OCI-LY1 (cell line): ENCODE data around the gene TRIM25.

Source experiments
- H2AFZ ChIP-seq: fragments of 200-600 bp; sonication (generic), shearing (Covaris generic); 2 replicates; pipeline ENCODE4 v1.6.0; 2014; ENCODE audit warnings: antibody characterized with exemption, mild to moderate bottlenecking, low read length
- H3F3A ChIP-seq: fragments of 200-600 bp; sonication (generic), shearing (Covaris generic); 2 replicates; pipeline ENCODE4 v1.6.0; 2014; ENCODE audit warnings: mild to moderate bottlenecking, antibody characterized with exemption, low read length, moderate library complexity; ENCODE audit not compliant: insufficient read depth
- H3K27ac ChIP-seq: fragments of 200-600 bp; sonication (generic); 2 replicates; pipeline ENCODE4 v1.5.1; 2014; ENCODE audit warnings: low read length, mixed run types, mild to moderate bottlenecking, low read depth; ENCODE audit not compliant: poor library complexity, severe bottlenecking
- H3K27me3 ChIP-seq: fragments of 200-600 bp; sonication (generic); 2 replicates; pipeline ENCODE4 v1.6.0; 2014; ENCODE audit warnings: antibody characterized with exemption, mild to moderate bottlenecking, low read length, moderate library complexity; ENCODE audit not compliant: insufficient read depth
- H3K36me3 ChIP-seq: fragments of 200-600 bp; sonication (generic); 2 replicates; pipeline ENCODE4 v1.6.1; 2014; ENCODE audit warnings: mild to moderate bottlenecking, antibody characterized with exemption, low read length, moderate library complexity, mixed read lengths; ENCODE audit not compliant: insufficient read depth
- H3K4me1 ChIP-seq: fragments of 200-600 bp; sonication (generic); 2 replicates; pipeline ENCODE4 v1.5.1; 2014; ENCODE audit warnings: mild to moderate bottlenecking, low read length, moderate library complexity; ENCODE audit not compliant: insufficient read depth, severe bottlenecking
- H3K4me2 ChIP-seq: fragments of 200-600 bp; sonication (generic), shearing (Covaris generic); 2 replicates; pipeline ENCODE4 v1.6.1; 2014; ENCODE audit warnings: low read length
- H3K4me3 ChIP-seq: fragments of 200-600 bp; sonication (generic); 2 replicates; pipeline ENCODE4 v1.5.1; 2014; ENCODE audit warnings: low read length, low read depth, mild to moderate bottlenecking, mixed read lengths; ENCODE audit not compliant: poor library complexity, severe bottlenecking
- H3K79me2 ChIP-seq: fragments of 200-600 bp; shearing (Covaris generic); 2 replicates; pipeline ENCODE4 v1.6.1; 2016; ENCODE audit warnings: mixed run types, low read length, mixed read lengths; ENCODE audit not compliant: insufficient read depth
- H3K9ac ChIP-seq: fragments of 200-600 bp; sonication (generic), shearing (Covaris generic); 2 replicates; pipeline ENCODE4 v1.6.1; 2014; ENCODE audit warnings: mild to moderate bottlenecking, low read length, mixed read lengths
- H3K9me2 ChIP-seq: fragments of 200-600 bp; sonication (generic), shearing (Covaris generic); 2 replicates; pipeline ENCODE4 v1.6.1; 2014; ENCODE audit warnings: low read depth, mild to moderate bottlenecking, low read length, mixed read lengths
- H3K9me3 ChIP-seq: fragments of 200-600 bp; shearing (Covaris generic); 2 replicates; pipeline ENCODE4 v1.6.1; 2014; ENCODE audit warnings: low read length, mixed read lengths
- H4K20me1 ChIP-seq: fragments of 200-600 bp; sonication (generic), shearing (Covaris generic); 2 replicates; pipeline ENCODE4 v1.6.0; 2016; ENCODE audit warnings: mild to moderate bottlenecking, low read length; ENCODE audit not compliant: insufficient read depth
- CTCF ChIP-seq: fragments of 200-600 bp; sonication (generic), shearing (Covaris generic); IDR thresholded peaks from 2 replicates; pipeline ENCODE4 v1.5.1; 2017; ENCODE audit warnings: mild to moderate bottlenecking, antibody characterized with exemption, low read length, moderate library complexity, mixed read lengths
- EZH2 ChIP-seq: fragments of 200-600 bp; sonication (generic), shearing (Covaris generic); IDR thresholded peaks from 2 replicates; pipeline ENCODE4 v1.8.0; 2017; ENCODE audit warnings: borderline replicate concordance, mixed run types, mild to moderate bottlenecking, antibody characterized with exemption, low read length, moderate library complexity, mixed read lengths

The TRIM25 gene

GRCh38 chr17:56949595-56949994 lies 35.7 kb upstream of the TRIM25 start:
- H3K4me1 ChIP-seq = no peaks in the 10 kb centered on the region
- no peaks in the 10 kb centered on the region for H3K27me3 ChIP-seq
- H3K27ac ChIP-seq = no peak overlapping the region
- H3F3A ChIP-seq = no peaks in the 10 kb centered on the region
- H3K36me3 ChIP-seq = peaks cover 53% of the 10 kb centered on the region
- H3K4me3 ChIP-seq = no peak overlapping the region
- H2AFZ ChIP-seq = no peak overlapping the region
- H3K79me2 ChIP-seq = 0 out of 2 replicates have a peak, but pooled peaks cover 6% of the 10 kb centered on the region
- H3K9ac ChIP-seq = no peak overlapping the region
- H3K4me2 ChIP-seq = no peak overlapping the region
- no peaks in the 10 kb centered on the region for H4K20me1 ChIP-seq
- TF ChIP-seq EZH2 = no peak
- TF ChIP-seq CTCF = no peak
- H3K9me2 ChIP-seq = no peaks in the 10 kb centered on the region
- H3K9me3 ChIP-seq = no peaks in the 10 kb centered on the region

- H3K9ac ChIP-seq = no peak overlapping the region
- no peaks in the 10 kb centered on the region for H3K4me1 ChIP-seq
- H3K36me3 ChIP-seq = peaks cover 64% of the 10 kb centered on the region
- H3K79me2 ChIP-seq = 0 out of 2 replicates have a peak, but pooled peaks cover 1% of the 10 kb centered on the region
- H4K20me1 ChIP-seq = no peaks in the 10 kb centered on the region
- H3K4me3 ChIP-seq = no peak overlapping the region
- H2AFZ ChIP-seq = no peak overlapping the region
- TF ChIP-seq CTCF = no peak
- TF ChIP-seq EZH2 = no peak
- no peak overlapping the region for H3K27ac ChIP-seq
- no peaks in the 10 kb centered on the region for H3K9me2 ChIP-seq
- H3K27me3 ChIP-seq = no peaks in the 10 kb centered on the region
- no peaks in the 10 kb centered on the region for H3F3A ChIP-seq
- no peak overlapping the region for H3K4me2 ChIP-seq
- no peaks in the 10 kb centered on the region for H3K9me3 ChIP-seq
Measured at GRCh38 chr17:56948491-56948890, 34.6 kb upstream of the TRIM25 start.

- no peaks in the 10 kb centered on the region for H3K4me1 ChIP-seq
- H3K9me3 ChIP-seq = no peaks in the 10 kb centered on the region
- no peaks in the 10 kb centered on the region for H3K79me2 ChIP-seq
- no peak overlapping the region for H2AFZ ChIP-seq
- H3K9ac ChIP-seq = no peak overlapping the region
- TF ChIP-seq EZH2 (no peak), CTCF (no peak)
- H3K9me2 ChIP-seq = no peaks in the 10 kb centered on the region
- no peaks in the 10 kb centered on the region for H3K27me3 ChIP-seq
- no peaks in the 10 kb centered on the region for H3F3A ChIP-seq
- H3K36me3 ChIP-seq = peaks cover 65% of the 10 kb centered on the region
- H3K4me2 ChIP-seq = no peak overlapping the region
- H3K4me3 ChIP-seq = no peak overlapping the region
- no peaks in the 10 kb centered on the region for H4K20me1 ChIP-seq
- no peak overlapping the region for H3K27ac ChIP-seq
Measured at GRCh38 chr17:56947741-56948140, 33.9 kb upstream of the TRIM25 start.
